Natural killer cell (primary cell): ENCODE results near the gene C4orf50. TPM values are rescaled to one million over a fixed set of nuclear protein-coding genes. Genes with fewer than 3 reads are reported as not detected.

Experiments
- ATAC-seq, 3 donors: fragments of 150-1000 bp in 2 of 3; fragments of 200-7000 bp in 1 of 3; cut with Tn5 transposase; 1 replicate in 1 of 3; 2 replicates in 2 of 3; pipeline ENCODE4 v1.10.0; 2021; ENCODE audit warnings: mild to moderate bottlenecking in 2 of 3, moderate library complexity in 2 of 3
- DNase-seq, 2 donors: peaks; one replicate each; pipeline versions ENCODE4 v3.0.0 to v3.0.0-alpha.2; 2013 to 2021; ENCODE audit warnings: mixed read lengths in 1 of 2
- H3K27ac ChIP-seq: one replicate; pipeline ENCODE4 v1.5.1; 2013; ENCODE audit warnings: mild to moderate bottlenecking, low read length
- H3K27me3 ChIP-seq: one replicate; pipeline ENCODE4 v1.6.1; 2013; ENCODE audit warnings: low read length; ENCODE audit not compliant: control insufficient read depth, insufficient read depth
- H3K36me3 ChIP-seq: one replicate; pipeline ENCODE4 v1.6.1; 2013; ENCODE audit warnings: low read length; ENCODE audit not compliant: control insufficient read depth, insufficient read depth
- H3K4me1 ChIP-seq: one replicate; pipeline ENCODE4 v1.6.1; 2013; ENCODE audit warnings: low read length; ENCODE audit not compliant: control insufficient read depth, insufficient read depth
- H3K4me3 ChIP-seq: one replicate; pipeline ENCODE4 v1.5.1; 2013; ENCODE audit warnings: low read length
- H3K9me3 ChIP-seq: one replicate; pipeline ENCODE4 v1.6.1; 2013; ENCODE audit warnings: low read length; ENCODE audit not compliant: control insufficient read depth, insufficient read depth
- H3K27ac Mint-ChIP-seq, 2 donors: one replicate each; pipeline ENCODE4 v1.8.0; 2022; ENCODE audit warnings: mild to moderate bottlenecking in 2 of 2, mixed read lengths in 2 of 2, moderate library complexity in 1 of 2
- H3K27me3 Mint-ChIP-seq, 2 donors: one replicate each; pipeline ENCODE4 v1.8.0; 2022; ENCODE audit warnings: low read depth in 2 of 2, mixed read lengths in 2 of 2
- H3K36me3 Mint-ChIP-seq: one replicate; pipeline ENCODE4 v1.8.0; 2022; ENCODE audit warnings: mixed read lengths
- H3K4me1 Mint-ChIP-seq, 2 donors: one replicate each; pipeline ENCODE4 v1.8.0; 2022; ENCODE audit warnings: mixed read lengths in 2 of 2
- H3K4me3 Mint-ChIP-seq: one replicate; pipeline ENCODE4 v1.8.0; 2022; ENCODE audit warnings: mild to moderate bottlenecking, moderate library complexity, mixed read lengths
- H3K9me3 Mint-ChIP-seq, 2 donors: one replicate each; pipeline ENCODE4 v1.8.0; 2022; ENCODE audit warnings: mixed read lengths in 2 of 2
- WGBS: methylation state at CpG from one replicate; pipeline ENCODE4 v1.1.7; 2013; ENCODE audit warnings: missing lambda C conversion rate; ENCODE audit not compliant: insufficient coverage; 5-methylcytosine and 5-hydroxymethylcytosine counted together
- intact Hi-C: fragments of 100-400 bp; cut with micrococcal nuclease; formaldehyde crosslinking; loops from one replicate; pipeline ENCODE4 v1.14.2; 2022
- total RNA-seq, 4 donors: library from RNA; stranded (reverse); fragments of 120-200 nt in 1 of 4; gene quantifications; one replicate each; pipeline versions ENCODE4 v1.2.3 to v1.2.4, GENCODE V29; 2013 to 2022
- TF ChIP-seq, protein P1 (sequence below): fragments of 200-600 bp; IDR thresholded peaks from one replicate; pipeline ENCODE4 v1.8.0; 2022; ENCODE audit warnings: antibody characterized with exemption

The C4orf50 gene
- total RNA-seq, 3 donors from 2014 or later (not counting 1 experiment from before 2014, with no cell fraction given), result 0.63 to 2.7 (median 1.8) TPM

DNA sequence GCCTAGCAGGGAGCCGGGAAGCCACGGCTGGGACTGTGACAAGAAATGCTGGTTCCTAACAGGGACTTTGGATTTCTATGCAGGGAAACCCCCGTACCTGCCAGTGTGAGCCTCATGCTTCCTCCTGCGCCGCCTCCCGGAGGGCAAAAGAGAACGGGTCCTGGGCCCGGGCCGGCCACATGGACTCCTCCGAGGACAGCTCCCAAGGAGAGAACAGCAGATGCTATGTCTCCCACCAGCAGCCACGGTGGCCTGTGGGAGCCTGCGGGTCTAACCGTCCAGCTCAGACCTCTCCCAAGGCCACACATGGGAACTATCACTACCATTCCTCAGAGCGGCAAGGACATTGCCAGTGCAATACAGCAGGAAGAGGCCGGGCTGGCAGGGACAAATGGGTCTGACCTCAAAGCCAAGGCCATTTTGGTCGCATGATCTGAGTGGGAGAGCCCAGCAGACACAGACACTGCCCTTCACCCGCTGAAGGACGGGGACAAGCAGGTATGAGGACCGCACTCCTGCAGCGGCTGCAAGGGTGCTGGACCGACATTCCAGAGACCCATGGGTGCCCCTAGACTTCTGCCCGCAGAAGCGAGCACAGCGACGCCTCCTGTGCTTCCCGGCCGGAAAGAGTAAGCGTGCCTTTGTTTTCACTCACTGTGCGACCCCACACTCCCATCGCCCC, 4.5 kb upstream of the C4orf50 start:
- TF ChIP-seq, protein P1, sequence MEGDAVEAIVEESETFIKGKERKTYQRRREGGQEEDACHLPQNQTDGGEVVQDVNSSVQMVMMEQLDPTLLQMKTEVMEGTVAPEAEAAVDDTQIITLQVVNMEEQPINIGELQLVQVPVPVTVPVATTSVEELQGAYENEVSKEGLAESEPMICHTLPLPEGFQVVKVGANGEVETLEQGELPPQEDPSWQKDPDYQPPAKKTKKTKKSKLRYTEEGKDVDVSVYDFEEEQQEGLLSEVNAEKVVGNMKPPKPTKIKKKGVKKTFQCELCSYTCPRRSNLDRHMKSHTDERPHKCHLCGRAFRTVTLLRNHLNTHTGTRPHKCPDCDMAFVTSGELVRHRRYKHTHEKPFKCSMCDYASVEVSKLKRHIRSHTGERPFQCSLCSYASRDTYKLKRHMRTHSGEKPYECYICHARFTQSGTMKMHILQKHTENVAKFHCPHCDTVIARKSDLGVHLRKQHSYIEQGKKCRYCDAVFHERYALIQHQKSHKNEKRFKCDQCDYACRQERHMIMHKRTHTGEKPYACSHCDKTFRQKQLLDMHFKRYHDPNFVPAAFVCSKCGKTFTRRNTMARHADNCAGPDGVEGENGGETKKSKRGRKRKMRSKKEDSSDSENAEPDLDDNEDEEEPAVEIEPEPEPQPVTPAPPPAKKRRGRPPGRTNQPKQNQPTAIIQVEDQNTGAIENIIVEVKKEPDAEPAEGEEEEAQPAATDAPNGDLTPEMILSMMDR, result no peak
- Mint-ChIP-seq H3K27ac (no peak overlapping the region), H3K4me1 (no peaks in the 10 kb centered on the region), H3K9me3 (no peaks in the 10 kb centered on the region), H3K4me3 (no peak overlapping the region), H3K27me3 (peaks cover 7 to 8% of the 10 kb centered on the region in 2 donors), H3K36me3 (no peaks in the 10 kb centered on the region)
- no peaks in the 10 kb centered on the region for H3K4me1 ChIP-seq
- H3K36me3 ChIP-seq, result no peaks in the 10 kb centered on the region
- ATAC-seq (no peak), DNase-seq (no peak)
- no peak overlapping the region for H3K4me3 ChIP-seq
- no peaks in the 10 kb centered on the region for H3K27me3 ChIP-seq
- intact Hi-C loops, result no loop called here
- H3K27ac ChIP-seq, result no peak overlapping the region
- H3K9me3 ChIP-seq, result no peaks in the 10 kb centered on the region
- WGBS, result 94% methylated on average over 30 of the region's 30 CpGs

DNA sequence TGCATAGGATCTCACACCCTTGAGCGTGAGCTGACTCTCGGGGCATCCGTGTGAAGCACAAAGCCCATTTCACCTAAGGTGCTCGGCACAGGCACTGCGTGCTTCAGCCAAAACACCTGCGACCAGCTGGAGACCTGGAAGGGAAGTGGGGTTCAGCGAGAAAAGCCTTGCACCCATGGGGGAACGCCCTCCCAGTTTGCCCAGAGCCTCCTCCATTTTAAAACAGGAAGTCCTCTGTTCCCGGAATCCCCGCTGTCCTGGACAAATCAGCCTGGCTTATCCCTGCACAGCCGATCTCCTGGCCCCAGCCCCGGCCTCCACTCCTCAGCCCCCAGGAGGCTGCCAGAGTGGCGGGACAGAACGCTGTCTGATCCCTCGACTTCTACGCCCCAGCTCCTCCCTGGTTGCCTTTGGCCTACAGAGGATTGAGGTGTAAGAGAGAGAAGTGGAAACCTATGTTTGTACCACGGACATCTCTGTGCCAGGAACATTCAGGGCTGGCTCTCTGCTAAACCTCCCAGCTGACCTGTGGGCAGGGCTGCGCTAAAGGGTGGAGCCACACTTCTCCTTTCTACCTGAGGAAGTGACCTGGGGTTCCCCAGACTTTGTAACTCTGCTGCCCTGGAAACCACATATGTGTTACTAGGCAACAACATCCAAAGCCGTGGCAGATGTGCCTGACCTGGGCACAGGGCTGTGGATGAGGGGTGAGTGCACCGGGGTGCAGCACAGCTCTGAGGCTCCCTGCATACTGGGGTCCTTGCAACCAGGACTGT, 3.8 kb upstream of the C4orf50 start:
- no peaks in the 10 kb centered on the region for H3K9me3 ChIP-seq
- no peak overlapping the region for H3K27ac ChIP-seq
- H3K36me3 Mint-ChIP-seq, result no peaks in the 10 kb centered on the region
- H3K36me3 ChIP-seq, result no peaks in the 10 kb centered on the region
- ATAC-seq, result no peak
- TF ChIP-seq, protein P1, result no peak
- DNase-seq, result no peak
- H3K9me3 Mint-ChIP-seq, result no peaks in the 10 kb centered on the region
- peaks cover 7 to 10% of the 10 kb centered on the region in 2 donors for H3K27me3 Mint-ChIP-seq
- H3K4me1 ChIP-seq, result no peaks in the 10 kb centered on the region
- 83% methylated on average over 19 of the region's 20 CpGs for WGBS
- H3K4me1 Mint-ChIP-seq, result no peaks in the 10 kb centered on the region
- H3K27me3 ChIP-seq, result no peaks in the 10 kb centered on the region
- H3K4me3 Mint-ChIP-seq, result no peak overlapping the region
- no peak overlapping the region for H3K4me3 ChIP-seq
- intact Hi-C loops, result no loop called here
- H3K27ac Mint-ChIP-seq, result no peak overlapping the region

DNA sequence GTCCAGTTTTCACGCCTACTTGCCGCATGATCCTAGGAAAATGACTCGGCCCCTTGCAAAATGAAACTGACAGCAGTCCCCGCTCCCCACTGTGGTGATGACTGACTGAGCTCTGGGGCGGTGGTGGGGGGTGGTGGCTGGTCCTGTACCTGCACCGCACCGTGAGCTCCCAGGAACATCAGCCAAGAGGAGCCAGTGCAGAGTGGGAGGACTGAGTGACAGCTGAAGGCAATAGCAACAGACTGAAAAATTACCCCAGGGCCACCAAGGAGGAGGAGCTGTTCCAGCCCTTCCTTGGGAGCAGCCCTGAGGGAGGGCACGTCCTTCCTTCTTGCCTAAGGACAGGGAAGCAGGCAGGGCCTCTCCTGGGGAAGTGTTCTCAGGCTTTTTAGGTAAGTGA, 2.4 kb upstream of the C4orf50 start:
- Mint-ChIP-seq H3K4me1 (no peaks in the 10 kb centered on the region), H3K4me3 (no peak overlapping the region), H3K9me3 (no peaks in the 10 kb centered on the region), H3K27me3 (peaks cover 5 to 10% of the 10 kb centered on the region in 2 donors), H3K36me3 (no peaks in the 10 kb centered on the region), H3K27ac (no peak overlapping the region)
- Histone ChIP-seq H3K4me3 (no peak overlapping the region), H3K9me3 (no peaks in the 10 kb centered on the region), H3K36me3 (no peaks in the 10 kb centered on the region), H3K4me1 (no peaks in the 10 kb centered on the region), H3K27ac (no peak overlapping the region), H3K27me3 (no peaks in the 10 kb centered on the region)
- 92% methylated on average over 8 of the region's 8 CpGs for WGBS
- TF ChIP-seq, protein P1, result no peak
- ATAC-seq (no peak), DNase-seq (no peak)
- intact Hi-C loops, result no loop called here
